ENCODE measurements around the gene RSL1D1. TPM values are rescaled to one million over a fixed set of nuclear protein-coding genes. Genes with fewer than 3 reads are reported as not detected.

RSL1D1 gene
- total and polyA plus RNA-seq, 4 donors = 67.2 to 133 (median 109) TPM

- Histone ChIP-seq H3K4me1 (ENCODE audit: control insufficient read depth, insufficient read depth, low read length) (no peaks in the 10 kb centered on the region), H3K9me3 (ENCODE audit: control insufficient read depth, insufficient read depth, low read length) (no peaks in the 10 kb centered on the region), H3K36me3 (ENCODE audit: control insufficient read depth, insufficient read depth, low read length) (peaks cover 47% of the 10 kb centered on the region)
Observed at GRCh38 chr16:11877374-11877773, 26.0 kb upstream of the RSL1D1 start.

DNA sequence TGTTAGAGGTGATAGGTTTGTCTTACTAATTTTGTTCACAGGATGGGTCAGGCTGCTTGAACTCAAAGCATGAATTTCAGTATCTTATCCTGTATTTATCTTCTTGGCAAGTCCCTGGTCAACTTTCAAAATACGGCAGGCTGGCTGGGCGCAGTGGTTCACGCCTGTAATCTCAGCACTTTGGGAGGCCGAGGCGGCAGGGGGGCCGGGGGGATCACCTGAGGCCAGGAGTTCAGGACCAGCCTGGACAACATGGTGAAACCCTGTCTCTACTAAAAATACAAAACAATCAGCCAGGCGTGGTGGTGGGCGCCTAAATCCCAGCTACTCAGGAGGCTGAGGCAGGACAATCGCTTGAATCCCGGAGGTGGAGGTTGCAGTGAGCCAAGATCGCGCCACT, 25.0 kb upstream of the RSL1D1 start:
- 97% methylated on average over 11 of the region's 12 CpGs for WGBS (ENCODE audit: insufficient coverage)
- Histone ChIP-seq H3K27ac (ENCODE audit: low read depth, low read length) (no peak overlapping the region), H3K4me1 (ENCODE audit: control insufficient read depth, insufficient read depth, low read length) (no peaks in the 10 kb centered on the region), H3K27me3 (ENCODE audit: control insufficient read depth, insufficient read depth, low read length) (no peaks in the 10 kb centered on the region), H3K9me3 (ENCODE audit: control insufficient read depth, insufficient read depth, low read length) (no peaks in the 10 kb centered on the region), H3K4me3 (ENCODE audit: low read depth, low read length) (no peak overlapping the region), H3K36me3 (ENCODE audit: control insufficient read depth, insufficient read depth, low read length) (peaks cover 39% of the 10 kb centered on the region)
- no peak for DNase-seq (ENCODE audit: low read depth in 4 of 6, low spot score in 6 of 6)

More at GRCh38 chr16:11877374-11877773, 26.0 kb upstream of the RSL1D1 start:
- H3K4me3 ChIP-seq (ENCODE audit: low read depth, low read length) = no peak overlapping the region
- 100% methylated on average over 4 of the region's 5 CpGs for WGBS (ENCODE audit: insufficient coverage)
- no peaks in the 10 kb centered on the region for H3K27me3 ChIP-seq (ENCODE audit: control insufficient read depth, insufficient read depth, low read length)
- no peak overlapping the region for H3K27ac ChIP-seq (ENCODE audit: low read depth, low read length)
- DNase-seq (ENCODE audit: low read depth in 4 of 6, low spot score in 6 of 6) = no peak

DNA sequence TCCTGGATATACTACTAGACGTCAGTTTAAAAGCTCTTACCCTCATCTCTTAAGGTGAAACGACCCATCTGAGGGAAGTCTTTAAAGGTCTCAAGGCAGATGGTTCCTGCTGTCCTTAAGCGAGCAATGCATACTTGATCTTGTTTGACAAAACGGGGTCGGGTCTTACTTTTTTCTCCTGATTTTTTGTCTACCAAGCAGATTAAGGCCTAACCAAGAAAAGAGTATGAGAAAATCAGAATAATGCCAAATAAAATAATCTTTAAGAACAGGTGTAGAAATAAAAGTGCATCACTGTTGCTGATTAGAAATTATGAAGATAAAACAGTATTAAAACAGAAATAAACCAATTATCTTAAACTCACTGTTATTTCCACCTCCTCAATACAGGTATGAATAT, 24.4 kb upstream of the RSL1D1 start:
- H3K36me3 ChIP-seq (ENCODE audit: control insufficient read depth, insufficient read depth, low read length) = peaks cover 36% of the 10 kb centered on the region
- H3K27ac ChIP-seq (ENCODE audit: low read depth, low read length) = no peak overlapping the region
- WGBS (ENCODE audit: insufficient coverage) = no CpG with 5 or more reads among the region's 5 CpGs
- H3K27me3 ChIP-seq (ENCODE audit: control insufficient read depth, insufficient read depth, low read length) = no peaks in the 10 kb centered on the region
- DNase-seq (ENCODE audit: low read depth in 4 of 6, low spot score in 6 of 6) = no peak
- no peak overlapping the region for H3K4me3 ChIP-seq (ENCODE audit: low read depth, low read length)
- H3K4me1 ChIP-seq (ENCODE audit: control insufficient read depth, insufficient read depth, low read length) = no peaks in the 10 kb centered on the region
- H3K9me3 ChIP-seq (ENCODE audit: control insufficient read depth, insufficient read depth, low read length) = no peaks in the 10 kb centered on the region

GRCh38 chr16:11871193-11871592, 19.9 kb upstream of the RSL1D1 start:
- no peak for DNase-seq (ENCODE audit: low read depth in 4 of 6, low spot score in 6 of 6)
- Histone ChIP-seq H3K4me3 (ENCODE audit: low read depth, low read length) (no peak overlapping the region), H3K4me1 (ENCODE audit: control insufficient read depth, insufficient read depth, low read length) (no peaks in the 10 kb centered on the region), H3K9me3 (ENCODE audit: control insufficient read depth, insufficient read depth, low read length) (no peaks in the 10 kb centered on the region), H3K36me3 (ENCODE audit: control insufficient read depth, insufficient read depth, low read length) (peaks cover 14% of the 10 kb centered on the region), H3K27me3 (ENCODE audit: control insufficient read depth, insufficient read depth, low read length) (no peaks in the 10 kb centered on the region), H3K27ac (ENCODE audit: low read depth, low read length) (no peak overlapping the region)
- no CpG with 5 or more reads among the region's 7 CpGs for WGBS (ENCODE audit: insufficient coverage)

DNA sequence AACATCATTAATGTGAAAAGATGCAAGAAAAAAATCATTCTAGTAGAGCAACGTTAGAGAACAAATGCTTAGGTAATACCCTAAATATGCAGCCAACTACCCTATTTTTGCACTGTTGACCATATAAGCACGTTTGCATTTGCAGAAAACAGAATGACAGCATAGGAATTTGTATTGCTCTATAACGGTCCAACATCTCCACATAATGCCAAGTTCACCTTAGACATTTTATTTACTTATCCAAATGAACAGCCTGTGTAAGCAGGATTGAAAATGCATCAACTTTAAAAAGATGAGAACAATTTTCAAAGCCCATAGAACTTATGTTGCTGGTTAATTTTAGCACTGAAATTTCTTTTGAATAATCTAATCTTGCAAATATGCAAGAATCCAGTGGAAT, 19.1 kb upstream of the RSL1D1 start:
- no peak overlapping the region for H3K27ac ChIP-seq (ENCODE audit: low read depth, low read length)
- no peak overlapping the region for H3K4me3 ChIP-seq (ENCODE audit: low read depth, low read length)
- no peaks in the 10 kb centered on the region for H3K27me3 ChIP-seq (ENCODE audit: control insufficient read depth, insufficient read depth, low read length)
- no peak for DNase-seq (ENCODE audit: low read depth in 4 of 6, low spot score in 6 of 6)
- WGBS (ENCODE audit: insufficient coverage) = 50% methylated on average over 1 of the region's 3 CpGs
- H3K36me3 ChIP-seq (ENCODE audit: control insufficient read depth, insufficient read depth, low read length) = peaks cover 12% of the 10 kb centered on the region
- H3K9me3 ChIP-seq (ENCODE audit: control insufficient read depth, insufficient read depth, low read length) = no peaks in the 10 kb centered on the region
- H3K4me1 ChIP-seq (ENCODE audit: control insufficient read depth, insufficient read depth, low read length) = no peaks in the 10 kb centered on the region

GRCh38 chr16:11869353-11870228, 18.2 kb upstream of the RSL1D1 start:
- Histone ChIP-seq H3K36me3 (ENCODE audit: control insufficient read depth, insufficient read depth, low read length) (peaks cover 6% of the 10 kb centered on the region), H3K9me3 (ENCODE audit: control insufficient read depth, insufficient read depth, low read length) (no peaks in the 10 kb centered on the region), H3K27ac (ENCODE audit: low read depth, low read length) (no peak overlapping the region), H3K4me3 (ENCODE audit: low read depth, low read length) (no peak overlapping the region), H3K4me1 (ENCODE audit: control insufficient read depth, insufficient read depth, low read length) (no peaks in the 10 kb centered on the region), H3K27me3 (ENCODE audit: control insufficient read depth, insufficient read depth, low read length) (no peaks in the 10 kb centered on the region)
- 87% methylated on average over 6 of the region's 8 CpGs for WGBS (ENCODE audit: insufficient coverage)
- no peak for DNase-seq (ENCODE audit: low read depth in 4 of 6, low spot score in 6 of 6)

DNA sequence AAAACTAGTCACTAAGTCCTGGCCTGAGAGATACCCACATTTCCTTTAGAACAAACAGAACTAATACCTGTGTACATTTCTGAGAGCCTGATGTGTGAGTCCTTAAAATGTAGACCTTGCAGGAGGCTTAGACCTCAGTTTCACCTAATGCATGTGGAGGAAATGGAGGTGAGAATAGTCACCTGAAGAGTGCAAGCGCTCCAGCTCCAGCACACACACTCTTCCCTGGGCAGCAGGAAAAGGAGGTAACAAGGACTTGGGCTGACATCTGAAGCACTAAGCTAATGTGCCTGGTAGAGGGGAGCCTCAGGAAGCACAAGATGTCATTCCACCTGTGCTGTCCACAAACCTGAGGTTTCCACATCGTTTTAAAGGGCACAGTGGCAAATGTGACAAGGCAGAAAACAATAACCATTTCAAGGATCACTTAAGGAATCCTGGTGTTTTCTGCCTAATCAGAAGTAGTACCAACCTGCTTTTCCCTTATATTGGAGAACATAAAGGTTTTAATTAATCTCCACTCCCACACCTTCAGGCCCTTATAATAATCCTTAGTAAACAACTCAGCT, 17.2 kb upstream of the RSL1D1 start:
- H3K9me3 ChIP-seq (ENCODE audit: control insufficient read depth, insufficient read depth, low read length) = no peaks in the 10 kb centered on the region
- no peaks in the 10 kb centered on the region for H3K4me1 ChIP-seq (ENCODE audit: control insufficient read depth, insufficient read depth, low read length)
- H3K4me3 ChIP-seq (ENCODE audit: low read depth, low read length) = no peak overlapping the region
- H3K27me3 ChIP-seq (ENCODE audit: control insufficient read depth, insufficient read depth, low read length) = no peaks in the 10 kb centered on the region
- no peak for DNase-seq (ENCODE audit: low read depth in 4 of 6, low spot score in 6 of 6)
- H3K27ac ChIP-seq (ENCODE audit: low read depth, low read length) = no peak overlapping the region
- H3K36me3 ChIP-seq (ENCODE audit: control insufficient read depth, insufficient read depth, low read length) = peaks cover 3% of the 10 kb centered on the region
- WGBS (ENCODE audit: insufficient coverage) = 89% methylated on average over 1 of the region's 2 CpGs

DNA sequence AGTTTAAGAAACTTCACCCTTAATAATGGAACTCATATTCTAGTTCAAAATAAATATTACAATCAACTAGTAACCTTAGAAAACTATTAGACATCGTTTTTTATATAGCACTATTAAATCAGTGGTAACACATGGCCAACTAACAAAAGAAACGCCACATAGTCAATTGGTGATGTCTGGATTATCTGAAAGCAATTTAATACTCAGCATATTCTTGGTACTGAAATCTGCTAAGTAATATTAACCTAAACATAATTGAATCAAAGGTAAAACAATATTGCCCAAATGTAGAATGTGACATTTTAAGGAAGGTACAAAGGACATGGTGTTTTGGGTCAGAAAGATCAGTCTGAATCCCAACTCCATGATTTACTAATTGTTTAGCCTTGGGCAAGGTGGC, 11.1 kb upstream of the RSL1D1 start:
- no peak overlapping the region for H3K27ac ChIP-seq (ENCODE audit: low read depth, low read length)
- no peak overlapping the region for H3K4me3 ChIP-seq (ENCODE audit: low read depth, low read length)
- no CpG with 5 or more reads among the region's 2 CpGs for WGBS (ENCODE audit: insufficient coverage)
- DNase-seq (ENCODE audit: low read depth in 4 of 6, low spot score in 6 of 6) = no peak
- no peaks in the 10 kb centered on the region for H3K4me1 ChIP-seq (ENCODE audit: control insufficient read depth, insufficient read depth, low read length)
- no peaks in the 10 kb centered on the region for H3K36me3 ChIP-seq (ENCODE audit: control insufficient read depth, insufficient read depth, low read length)
- no peaks in the 10 kb centered on the region for H3K27me3 ChIP-seq (ENCODE audit: control insufficient read depth, insufficient read depth, low read length)
- no peaks in the 10 kb centered on the region for H3K9me3 ChIP-seq (ENCODE audit: control insufficient read depth, insufficient read depth, low read length)

DNA sequence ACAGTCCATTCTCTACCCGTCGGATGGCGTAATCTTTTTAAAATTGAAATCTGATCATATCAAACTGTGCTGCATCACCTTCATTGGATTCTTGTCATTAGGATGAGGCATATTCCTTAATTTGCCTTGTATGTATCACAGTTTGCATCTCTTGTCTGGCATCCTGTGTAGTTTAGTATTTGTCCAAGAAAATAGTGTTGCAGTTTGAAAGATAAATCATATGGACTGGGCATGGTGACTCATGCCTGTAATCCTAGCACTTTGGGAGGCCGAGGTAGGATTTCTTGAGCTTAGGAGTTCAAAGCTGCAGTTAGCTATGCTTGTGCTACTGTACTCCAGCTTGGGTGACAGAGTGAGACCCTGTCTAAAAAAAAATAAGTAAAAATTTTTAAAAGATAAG, 5.8 kb upstream of the RSL1D1 start:
- H3K27ac ChIP-seq (ENCODE audit: low read depth, low read length) = no peak overlapping the region
- H3K4me1 ChIP-seq (ENCODE audit: control insufficient read depth, insufficient read depth, low read length) = peaks cover 13% of the 10 kb centered on the region
- H3K27me3 ChIP-seq (ENCODE audit: control insufficient read depth, insufficient read depth, low read length) = no peaks in the 10 kb centered on the region
- DNase-seq (ENCODE audit: low read depth in 4 of 6, low spot score in 6 of 6) = no peak
- H3K36me3 ChIP-seq (ENCODE audit: control insufficient read depth, insufficient read depth, low read length) = peaks cover 5% of the 10 kb centered on the region
- WGBS (ENCODE audit: insufficient coverage) = 88% methylated on average over 1 of the region's 4 CpGs
- H3K9me3 ChIP-seq (ENCODE audit: control insufficient read depth, insufficient read depth, low read length) = no peaks in the 10 kb centered on the region
- H3K4me3 ChIP-seq (ENCODE audit: low read depth, low read length) = no peak overlapping the region

All from spinal cord (tissue), 10 donors.